GM21526 (cell line): ENCODE measurements around the gene KIF26B.

Experiments
- ATAC-seq: cut with Tn5 transposase; IDR thresholded peaks from one replicate; pipeline ENCODE4 v1.9.1; 2021; ENCODE audit warnings: moderate library complexity; ENCODE audit not compliant: unreplicated experiment, low FRiP score

KIF26B gene

GRCh38 chr1:245448975-245449431 lies 294.2 kb downstream of the KIF26B start:
- ATAC-seq = no peak

DNA sequence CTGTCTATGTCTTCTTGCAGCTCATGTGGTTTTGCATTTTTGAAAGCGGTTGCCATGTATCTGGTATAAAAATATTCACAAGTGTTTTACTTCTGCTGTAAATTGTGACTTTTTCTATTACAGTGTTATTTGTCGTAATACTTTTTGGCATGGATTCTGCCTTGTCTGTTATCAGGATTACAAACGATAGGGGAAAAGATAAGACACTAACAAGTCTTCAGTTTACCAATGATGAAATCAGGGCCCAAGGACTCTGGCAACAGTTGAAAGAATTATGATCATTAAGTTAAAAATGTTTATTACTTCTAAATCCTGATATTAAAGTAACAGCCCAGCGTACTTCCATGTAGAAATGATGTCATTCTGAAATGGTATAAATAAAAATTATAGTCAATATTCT lies 298.8 kb downstream of the KIF26B start:
- ATAC-seq = no peak

DNA sequence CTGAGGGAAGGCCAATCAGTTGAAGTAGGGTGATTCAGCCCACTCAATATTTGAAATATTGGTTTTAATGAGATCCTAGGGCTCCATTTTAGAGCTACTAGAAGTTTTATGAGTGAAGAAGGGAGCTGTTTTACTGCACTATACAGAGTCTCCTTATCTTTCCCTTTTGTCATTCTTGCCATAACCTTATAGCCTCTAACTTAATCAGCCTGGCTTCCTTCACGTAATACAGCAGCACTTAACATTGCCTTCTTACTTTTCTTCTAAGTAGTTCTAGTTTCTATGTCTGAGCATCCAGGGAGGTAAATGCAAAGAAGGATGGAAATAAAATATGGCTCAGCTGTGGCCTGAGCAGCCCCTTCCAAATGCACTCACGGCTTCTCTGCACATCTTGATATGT lies 299.3 kb downstream of the KIF26B start:
- no peak for ATAC-seq

DNA sequence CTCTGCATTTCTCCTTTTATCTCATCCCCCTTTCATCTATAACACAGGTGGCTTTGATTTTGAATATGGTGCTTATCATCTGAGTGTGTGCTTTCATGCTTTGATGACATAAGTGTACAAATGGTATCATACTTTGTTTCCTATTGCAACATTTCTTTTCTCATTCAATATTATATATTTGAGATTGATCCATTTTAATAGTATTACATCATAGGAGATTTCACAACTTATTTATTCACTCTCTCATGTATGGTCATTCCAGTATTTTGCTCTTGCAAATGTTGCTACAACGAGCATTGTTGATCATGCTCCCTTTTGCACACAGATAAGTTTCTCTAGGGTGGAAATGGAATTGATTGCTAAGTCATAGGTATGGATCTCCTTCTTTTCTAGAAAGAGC lies 302.8 kb downstream of the KIF26B start:
- no peak for ATAC-seq

DNA sequence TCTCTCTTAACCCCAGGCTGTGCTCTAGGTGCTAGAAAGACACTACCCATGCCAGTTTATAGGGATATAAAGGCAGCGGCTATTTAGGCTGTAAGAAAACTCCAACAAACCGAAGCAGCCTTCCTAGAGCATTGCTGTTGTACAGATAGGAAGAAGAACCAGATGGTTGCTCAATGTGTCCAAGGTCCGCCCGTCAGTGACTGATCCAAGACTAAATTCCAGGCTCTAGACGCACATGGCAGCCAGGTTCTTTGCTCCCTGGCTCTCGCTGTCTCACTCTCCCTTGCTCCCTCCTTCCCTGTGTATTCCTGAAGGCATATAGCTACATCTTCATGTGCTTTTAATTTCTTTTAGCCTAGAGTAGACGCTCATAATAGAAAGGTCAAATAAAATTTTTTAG lies 303.4 kb downstream of the KIF26B start:
- no peak for ATAC-seq

DNA sequence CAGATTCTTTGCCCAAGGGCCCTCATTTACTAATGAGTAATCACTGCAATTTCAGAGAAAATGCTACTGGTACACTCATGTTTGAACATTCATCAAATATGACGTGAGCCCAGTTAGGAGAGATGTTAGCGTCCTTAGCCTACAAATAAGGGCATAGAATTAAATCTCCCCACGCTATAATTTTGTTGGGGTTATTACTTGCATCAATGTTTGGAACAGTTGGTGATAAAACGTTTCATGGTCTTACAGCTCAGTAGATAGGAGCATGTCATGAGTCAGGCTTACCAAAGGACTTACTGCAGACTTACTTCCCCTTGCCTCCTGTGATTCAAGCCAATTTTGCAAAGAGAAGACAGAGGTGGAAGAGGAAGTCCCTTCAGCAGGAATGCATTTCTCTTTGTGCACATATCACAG lies 304.0 kb downstream of the KIF26B start:
- no peak for ATAC-seq

DNA sequence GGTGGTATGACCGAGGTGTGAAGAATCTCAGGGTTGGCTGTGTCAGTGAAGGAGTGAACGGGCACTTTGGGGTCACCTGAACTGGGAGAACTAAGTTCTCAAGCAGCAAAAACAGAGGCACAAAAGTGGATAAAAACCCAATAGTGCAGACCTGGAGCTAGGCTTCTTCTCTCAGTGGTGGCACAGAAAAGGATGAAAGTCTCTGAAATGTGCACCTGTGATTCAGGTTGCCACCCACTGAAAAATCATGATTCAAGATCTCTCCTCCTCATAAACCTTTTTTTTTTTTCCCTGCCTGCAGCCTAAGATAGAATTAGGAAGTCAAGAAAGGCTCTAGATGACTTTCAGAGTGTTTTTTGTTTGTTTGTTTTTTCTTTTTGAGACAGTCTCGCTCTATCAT lies 304.8 kb downstream of the KIF26B start:
- no peak for ATAC-seq

DNA sequence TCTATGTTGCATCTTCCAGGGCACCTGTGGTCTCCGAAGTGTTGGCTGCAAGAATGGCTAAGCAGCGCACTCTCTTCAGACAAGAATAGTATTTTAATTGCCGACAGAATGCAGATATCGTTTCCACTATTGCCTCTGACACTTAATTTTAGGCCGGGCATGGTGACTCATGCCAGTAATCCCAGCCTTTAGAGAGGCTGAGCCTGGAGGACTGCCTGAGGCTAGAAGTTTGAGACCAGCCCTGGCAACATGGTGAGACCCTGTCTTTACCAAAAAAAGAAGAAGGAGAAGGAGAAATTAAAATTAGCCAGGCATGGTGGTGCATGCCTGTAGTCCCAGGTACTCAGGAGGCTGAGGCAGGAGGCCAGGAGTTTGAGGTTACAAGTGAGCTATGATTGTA lies 306.9 kb downstream of the KIF26B start:
- ATAC-seq = no peak

GRCh38 chr1:245462161-245462560 lies 307.4 kb downstream of the KIF26B start:
- no peak for ATAC-seq

DNA sequence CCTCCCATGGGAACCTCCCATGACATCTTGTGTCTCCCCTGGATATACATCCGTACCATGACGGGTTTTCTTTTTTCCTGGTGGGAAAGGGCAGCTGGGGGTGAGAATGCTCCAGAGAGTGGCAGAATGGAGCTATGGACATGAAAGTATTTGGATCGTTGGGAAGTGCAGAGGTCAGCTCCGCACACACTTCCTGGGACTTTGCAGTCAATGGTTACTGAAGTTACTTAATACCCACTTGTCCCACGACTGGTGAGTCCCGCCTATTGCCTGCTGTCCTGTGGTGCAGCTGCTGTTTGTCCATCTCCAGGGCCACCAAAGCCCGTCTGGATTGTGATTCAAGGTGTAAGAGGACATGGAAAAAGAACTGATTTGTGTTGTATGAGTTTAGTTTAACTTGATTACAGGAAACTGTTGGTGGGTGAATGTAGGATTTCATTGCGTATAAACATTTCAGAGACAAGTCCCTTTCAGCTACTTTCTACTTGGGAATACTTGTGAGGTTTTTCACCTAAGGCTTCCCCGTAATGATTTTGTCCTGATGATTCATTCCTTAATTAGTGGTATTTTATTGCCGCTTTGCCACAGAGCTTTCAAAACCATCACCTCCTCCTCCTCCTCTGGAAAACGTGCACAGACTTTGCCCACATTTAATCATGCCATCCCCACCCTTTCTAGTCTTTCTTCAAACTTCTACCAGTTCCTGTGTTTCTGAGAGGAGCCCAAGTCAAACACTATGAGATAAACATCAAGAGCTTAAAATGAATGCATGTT lies 308.8 kb downstream of the KIF26B start:
- no peak for ATAC-seq

GRCh38 chr1:245464290-245464689 lies 309.5 kb downstream of the KIF26B start:
- no peak for ATAC-seq

GRCh38 chr1:245465666-245466065 lies 310.9 kb downstream of the KIF26B start:
- no peak for ATAC-seq

GRCh38 chr1:245466261-245466660 lies 311.5 kb downstream of the KIF26B start:
- ATAC-seq = no peak

- no peak for ATAC-seq
These were observed 313.0 kb downstream of the KIF26B start for GRCh38 chr1:245467804-245468203.

DNA sequence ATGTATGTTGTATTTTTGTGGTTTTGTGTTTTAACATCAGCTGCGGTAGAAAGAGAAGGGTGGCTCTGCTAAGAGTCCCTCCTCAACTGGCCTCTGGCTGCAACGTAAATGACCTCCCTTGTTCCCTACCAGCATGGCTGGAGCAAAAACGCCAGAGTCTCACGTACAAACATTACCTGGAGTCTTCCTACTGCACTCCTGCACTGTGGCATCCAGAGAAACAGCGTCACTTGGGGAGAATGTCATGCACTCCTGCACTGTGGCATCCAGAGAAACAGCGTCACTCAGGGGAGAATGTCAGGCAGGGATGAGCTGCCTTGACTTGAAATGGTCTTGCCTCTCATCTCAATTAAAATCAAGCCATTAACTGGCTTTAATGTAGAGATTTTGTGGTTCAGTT lies 314.2 kb downstream of the KIF26B start:
- ATAC-seq = no peak

- ATAC-seq = no peak
These were observed 314.9 kb downstream of the KIF26B start for GRCh38 chr1:245469734-245470133.

GRCh38 chr1:245475126-245475525 lies 320.3 kb downstream of the KIF26B start:
- no peak for ATAC-seq

GRCh38 chr1:245475961-245476516 lies 321.3 kb downstream of the KIF26B start:
- ATAC-seq = no peak

DNA sequence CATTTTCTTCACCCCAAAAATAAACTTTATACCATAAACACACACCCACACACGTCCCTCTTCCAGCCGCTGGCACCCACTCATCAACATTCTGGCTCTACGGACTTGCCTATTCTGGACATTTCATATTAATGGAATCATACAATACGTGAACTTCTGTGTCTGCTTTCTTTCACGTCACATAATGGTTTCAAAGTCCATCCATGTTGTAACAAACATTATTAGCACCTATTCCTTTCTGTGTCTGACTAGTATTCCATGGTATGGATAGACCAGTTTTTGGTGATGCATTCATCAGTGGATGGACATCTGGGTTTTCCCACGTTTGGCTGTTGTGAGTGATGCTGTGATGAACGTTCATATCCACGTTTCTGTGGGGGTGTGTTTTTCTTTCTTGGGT lies 323.2 kb downstream of the KIF26B start:
- ATAC-seq = no peak

GRCh38 chr1:245480393-245481120 lies 325.8 kb downstream of the KIF26B start:
- no peak for ATAC-seq

- ATAC-seq = no peak
These were observed 326.5 kb downstream of the KIF26B start for GRCh38 chr1:245481261-245481660.

- no peak for ATAC-seq
These were observed 328.5 kb downstream of the KIF26B start for GRCh38 chr1:245483247-245483646.
